Cardiac muscle cell (in vitro differentiated cells and primary cell): Measurements from ENCODE around the gene ACTR1B. TPM values are rescaled to one million over a fixed set of nuclear protein-coding genes. Genes with fewer than 3 reads are reported as not detected.
"Not testable (repeated sequence)": the region's sequence is repeated elsewhere in the genome, so short reads cannot be mapped to it uniquely, and the experiment has no call there.

Source experiments
- DNase-seq, 2 donors: peaks; one replicate each; pipeline versions ENCODE4 v3.0.0 to v3.0.0-alpha.2; 2010 to 2017; ENCODE audit warnings: low read depth in 1 of 2, low spot score in 1 of 2
- H3K27ac ChIP-seq: fragments of 200-600 bp; sonication (generic); 2 replicates; pipeline ENCODE4 v1.5.1; 2016
- H3K27me3 ChIP-seq: fragments of 200-600 bp; sonication (generic); 2 replicates; pipeline ENCODE4 v1.6.0; 2016; ENCODE audit warnings: control low read depth
- H3K36me3 ChIP-seq: fragments of 200-600 bp; sonication (generic); 2 replicates; pipeline ENCODE4 v1.5.1; 2016; ENCODE audit warnings: control low read depth
- H3K4me1 ChIP-seq: fragments of 200-600 bp; sonication (generic); 2 replicates; pipeline ENCODE4 v1.8.1; 2017; ENCODE audit warnings: low read depth, mild to moderate bottlenecking, mixed run types
- H3K4me3 ChIP-seq: fragments of 200-600 bp; sonication (generic); 2 replicates; pipeline ENCODE4 v1.5.1; 2016; ENCODE audit warnings: mild to moderate bottlenecking
- H3K9me3 ChIP-seq: fragments of 200-600 bp; sonication (generic); 2 replicates; pipeline ENCODE4 v1.5.1; 2017; ENCODE audit warnings: low read depth, mild to moderate bottlenecking, control low read depth
- polyA plus RNA-seq: library from polyadenylated mRNA; unstranded; fragments of >200 nt; fragmentation: Nextera tagmentation; extraction: Ambion mirVana; gene quantifications from 2 replicates; pipeline ENCODE4 v1.2.1, GENCODE V29; 2016
- total RNA-seq: library from RNA; depleted of rRNA; stranded (reverse); fragments of >200 nt; gene quantifications from 2 replicates; pipeline ENCODE4 v1.2.3, GENCODE V29; 2016
- TF ChIP-seq, protein P1 (sequence below): IDR thresholded peaks from 2 replicates; pipeline ENCODE4 v1.5.1; 2012; ENCODE audit warnings: low read depth, mild to moderate bottlenecking, low read length

Gene ACTR1B
- total and polyA plus RNA-seq, 2 experiments from 2014 or later, result 22.9 to 109 TPM

DNA sequence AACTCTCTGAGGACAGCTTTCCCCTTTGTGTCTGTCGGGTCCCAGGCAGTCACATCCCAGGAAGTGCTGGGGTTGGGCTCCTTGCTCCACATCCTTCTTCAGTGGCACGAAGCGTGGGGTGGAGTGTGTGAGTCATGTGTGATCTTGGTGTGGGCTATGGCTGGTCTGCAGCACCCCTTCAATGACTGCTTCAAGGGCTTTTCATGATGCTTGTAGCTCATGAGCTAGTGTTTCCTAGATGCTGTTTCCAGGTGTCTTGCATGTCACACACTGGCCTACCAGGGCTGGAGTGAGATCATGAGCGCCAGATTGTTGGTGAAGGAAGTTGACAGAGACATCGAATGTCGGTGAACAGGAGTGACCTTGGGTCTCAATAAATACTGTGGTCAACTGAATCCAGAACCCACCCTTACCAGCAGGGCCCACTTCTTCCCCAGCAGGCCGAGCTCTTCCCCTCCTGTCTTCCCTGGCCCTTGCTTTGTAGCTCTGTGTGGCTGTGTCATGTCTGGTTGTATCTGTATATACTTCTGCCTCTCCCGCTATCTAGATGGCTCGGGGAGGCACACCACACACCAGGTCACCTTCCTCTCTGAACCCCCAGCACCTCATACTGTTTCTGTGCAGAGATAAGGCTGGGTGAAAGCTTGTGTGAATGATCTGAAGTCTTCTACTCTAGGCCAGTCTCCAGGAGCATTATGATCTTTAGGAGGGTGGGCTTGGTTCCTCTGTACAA lies 9.5 kb upstream of the ACTR1B start:
- Histone ChIP-seq H3K27ac (no peak overlapping the region), H3K4me3 (no peak overlapping the region), H3K9me3 (no peaks in the 10 kb centered on the region), H3K4me1 (peaks cover 6% of the 10 kb centered on the region), H3K36me3 (no peaks in the 10 kb centered on the region), H3K27me3 (no peaks in the 10 kb centered on the region)
- no peak for DNase-seq
- TF ChIP-seq, protein P1, sequence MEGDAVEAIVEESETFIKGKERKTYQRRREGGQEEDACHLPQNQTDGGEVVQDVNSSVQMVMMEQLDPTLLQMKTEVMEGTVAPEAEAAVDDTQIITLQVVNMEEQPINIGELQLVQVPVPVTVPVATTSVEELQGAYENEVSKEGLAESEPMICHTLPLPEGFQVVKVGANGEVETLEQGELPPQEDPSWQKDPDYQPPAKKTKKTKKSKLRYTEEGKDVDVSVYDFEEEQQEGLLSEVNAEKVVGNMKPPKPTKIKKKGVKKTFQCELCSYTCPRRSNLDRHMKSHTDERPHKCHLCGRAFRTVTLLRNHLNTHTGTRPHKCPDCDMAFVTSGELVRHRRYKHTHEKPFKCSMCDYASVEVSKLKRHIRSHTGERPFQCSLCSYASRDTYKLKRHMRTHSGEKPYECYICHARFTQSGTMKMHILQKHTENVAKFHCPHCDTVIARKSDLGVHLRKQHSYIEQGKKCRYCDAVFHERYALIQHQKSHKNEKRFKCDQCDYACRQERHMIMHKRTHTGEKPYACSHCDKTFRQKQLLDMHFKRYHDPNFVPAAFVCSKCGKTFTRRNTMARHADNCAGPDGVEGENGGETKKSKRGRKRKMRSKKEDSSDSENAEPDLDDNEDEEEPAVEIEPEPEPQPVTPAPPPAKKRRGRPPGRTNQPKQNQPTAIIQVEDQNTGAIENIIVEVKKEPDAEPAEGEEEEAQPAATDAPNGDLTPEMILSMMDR, result no peak

- H3K36me3 ChIP-seq, H3K9me3 ChIP-seq, H3K4me1 ChIP-seq, H3K27me3 ChIP-seq, H3K4me3 ChIP-seq, H3K27ac ChIP-seq, DNase-seq: not testable (repeated sequence)
Observed at GRCh38 chr2:97672606-97673140, 8.8 kb upstream of the ACTR1B start.

GRCh38 chr2:97671526-97671925 lies 7.7 kb upstream of the ACTR1B start:
- no peak overlapping the region for H3K4me3 ChIP-seq
- TF ChIP-seq, protein P1, result no peak
- DNase-seq, result no peak

GRCh38 chr2:97670471-97670870 lies 6.6 kb upstream of the ACTR1B start:
- no peak overlapping the region for H3K27ac ChIP-seq
- H3K36me3 ChIP-seq, result no peaks in the 10 kb centered on the region
- no peaks in the 10 kb centered on the region for H3K9me3 ChIP-seq
- peaks cover 6% of the 10 kb centered on the region for H3K4me1 ChIP-seq
- no peak overlapping the region for H3K4me3 ChIP-seq
- DNase-seq, result no peak
- TF ChIP-seq, protein P1, result no peak
- H3K27me3 ChIP-seq, result no peaks in the 10 kb centered on the region

More at GRCh38 chr2:97671526-97671925, 7.7 kb upstream of the ACTR1B start:
- H3K36me3 ChIP-seq, result no peaks in the 10 kb centered on the region
- peaks cover 6% of the 10 kb centered on the region for H3K4me1 ChIP-seq
- H3K9me3 ChIP-seq, result no peaks in the 10 kb centered on the region
- H3K27me3 ChIP-seq, result no peaks in the 10 kb centered on the region
- H3K27ac ChIP-seq, result no peak overlapping the region

- TF ChIP-seq, protein P1, result no peak
- no peak within 1 kb of the TSS for H3K4me3 ChIP-seq
- no peak within 1 kb of the TSS for H3K27ac ChIP-seq
- DNase-seq, result no peak
- H3K36me3 ChIP-seq, result no peaks in the 10 kb centered on the region
- peaks cover under 1% of the 10 kb centered on the region for H3K4me1 ChIP-seq
- no peaks in the 10 kb centered on the region for H3K9me3 ChIP-seq
- H3K27me3 ChIP-seq, result no peaks in the 10 kb centered on the region
Observed at GRCh38 chr2:97669448-97669847, 5.6 kb upstream of the ACTR1B start, which contains the start of gene C2orf92. Gene C2orf92, plus strand, starts transcription at chr2:97669713. Its CDS starts 76 bp downstream, at chr2:97669789.

DNA sequence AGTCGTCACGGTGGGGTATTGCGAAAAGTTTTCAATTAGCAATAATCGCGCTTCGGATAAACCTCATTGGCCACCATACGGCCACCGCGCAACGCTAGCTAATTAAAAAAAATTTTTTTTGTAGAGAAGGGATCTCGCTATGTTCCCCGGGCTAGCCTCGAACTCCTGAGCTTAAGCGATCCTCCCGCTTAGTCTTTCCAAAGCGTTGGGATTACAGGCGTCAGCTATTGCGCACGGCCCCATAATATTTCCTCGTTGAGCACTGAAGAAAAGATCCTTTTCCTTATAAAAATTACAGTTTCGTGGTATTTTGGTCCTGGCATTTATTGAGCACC lies 759 bp upstream of the ACTR1B start:
- H3K9me3 ChIP-seq, result no peaks in the 10 kb centered on the region
- DNase-seq, result no peak
- TF ChIP-seq, protein P1, result no peak
- no peaks in the 10 kb centered on the region for H3K36me3 ChIP-seq
- peaks cover 8% of the 10 kb centered on the region for H3K4me1 ChIP-seq
- H3K4me3 ChIP-seq, result peak overlapping the region; percentile 70
- peak overlapping the region; percentile 96 for H3K27ac ChIP-seq
- no peaks in the 10 kb centered on the region for H3K27me3 ChIP-seq
